OCI-LY1 (cell line): Measurements from ENCODE around the gene OBSL1.

Experiments used
- EZH2 ChIP-seq: fragments of 200-600 bp; sonication (generic), shearing (Covaris generic); IDR thresholded peaks from 2 replicates; pipeline ENCODE4 v1.8.0; 2017; ENCODE audit warnings: borderline replicate concordance, mixed run types, mild to moderate bottlenecking, antibody characterized with exemption, low read length, moderate library complexity, mixed read lengths
- TF ChIP-seq, protein P1 (sequence below): fragments of 200-600 bp; sonication (generic), shearing (Covaris generic); IDR thresholded peaks from 2 replicates; pipeline ENCODE4 v1.5.1; 2017; ENCODE audit warnings: mild to moderate bottlenecking, antibody characterized with exemption, low read length, moderate library complexity, mixed read lengths

DNA sequence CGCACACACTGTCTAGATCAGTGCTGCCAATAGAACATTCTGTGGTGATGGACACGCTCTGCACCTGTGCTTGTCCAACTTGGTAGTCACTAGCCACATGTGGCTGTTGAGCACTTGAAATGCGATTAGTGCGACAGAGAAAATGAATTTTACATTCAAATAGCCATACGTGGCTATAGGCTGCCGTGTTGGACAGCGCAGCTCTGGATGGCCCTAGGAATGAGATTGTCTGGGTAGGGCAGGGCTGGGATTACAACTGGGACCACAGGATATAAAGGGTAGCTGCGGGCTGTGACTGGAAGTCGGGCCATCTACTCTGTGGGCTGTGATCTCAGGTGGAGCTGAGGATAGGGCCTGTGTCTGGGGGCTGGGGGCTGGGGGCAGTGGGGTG is 51.8 kb downstream of the OBSL1 start:
- TF ChIP-seq, protein P1, sequence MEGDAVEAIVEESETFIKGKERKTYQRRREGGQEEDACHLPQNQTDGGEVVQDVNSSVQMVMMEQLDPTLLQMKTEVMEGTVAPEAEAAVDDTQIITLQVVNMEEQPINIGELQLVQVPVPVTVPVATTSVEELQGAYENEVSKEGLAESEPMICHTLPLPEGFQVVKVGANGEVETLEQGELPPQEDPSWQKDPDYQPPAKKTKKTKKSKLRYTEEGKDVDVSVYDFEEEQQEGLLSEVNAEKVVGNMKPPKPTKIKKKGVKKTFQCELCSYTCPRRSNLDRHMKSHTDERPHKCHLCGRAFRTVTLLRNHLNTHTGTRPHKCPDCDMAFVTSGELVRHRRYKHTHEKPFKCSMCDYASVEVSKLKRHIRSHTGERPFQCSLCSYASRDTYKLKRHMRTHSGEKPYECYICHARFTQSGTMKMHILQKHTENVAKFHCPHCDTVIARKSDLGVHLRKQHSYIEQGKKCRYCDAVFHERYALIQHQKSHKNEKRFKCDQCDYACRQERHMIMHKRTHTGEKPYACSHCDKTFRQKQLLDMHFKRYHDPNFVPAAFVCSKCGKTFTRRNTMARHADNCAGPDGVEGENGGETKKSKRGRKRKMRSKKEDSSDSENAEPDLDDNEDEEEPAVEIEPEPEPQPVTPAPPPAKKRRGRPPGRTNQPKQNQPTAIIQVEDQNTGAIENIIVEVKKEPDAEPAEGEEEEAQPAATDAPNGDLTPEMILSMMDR, result no peak
- no peak for TF ChIP-seq EZH2
